IMR-90 (cell line): ENCODE data around the gene SNX5. TPM values are rescaled to one million over a fixed set of nuclear protein-coding genes. Genes with fewer than 3 reads are reported as not detected.
A peak's percentile ranks its signal among the peaks of the same experiment; 100 is the strongest.

Experiments
- ATAC-seq: fragments of 200-7000 bp; cut with Tn5 transposase; 2 replicates; pipeline ENCODE4 v1.9.1; 2020; ENCODE audit warnings: low read depth, mild to moderate bottlenecking, moderate library complexity
- BruUV-seq: library from RNA; stranded (reverse); fragments of 400-500 nt; replicated peaks from 2 replicates; lab custom pipeline; 2021; lab: Mats Ljungman, UMichigan
- CTCF ChIA-PET: fragments of 300-600 bp; formaldehyde crosslinking; extraction: SDS; loops from one replicate; lab custom pipeline; 2021; ENCODE audit warnings: antibody characterized with exemption; lab: Yijun Ruan, JAX
- POLR2A ChIA-PET: fragments of 300-600 bp; sonication (Branson Sonifier 250); formaldehyde crosslinking; loops from one replicate; lab custom pipeline; 2022; ENCODE audit warnings: antibody characterized with exemption; ENCODE audit not compliant: unreplicated experiment; lab: Charles Lee
- DNase-seq: peaks from one replicate; pipeline ENCODE4 v3.0.0; 2013
- H2AFZ ChIP-seq: replicated peaks from 2 replicates; pipeline ENCODE3; 2013; ENCODE audit warnings: low read length, mild to moderate bottlenecking; ENCODE audit not compliant: poor library complexity
- H2AK5ac ChIP-seq: 2 replicates; pipeline ENCODE4 v1.6.1; 2013; ENCODE audit warnings: low read depth, low read length, inconsistent platforms
- H2AK9ac ChIP-seq: replicated peaks from 2 replicates; pipeline ENCODE3; 2013; ENCODE audit warnings: mild to moderate bottlenecking, low read depth, low read length, moderate library complexity; ENCODE audit not compliant: poor library complexity
- H2BK120ac ChIP-seq: 2 replicates; pipeline ENCODE4 v1.6.1; 2013; ENCODE audit warnings: low read depth, low read length, inconsistent platforms
- H2BK15ac ChIP-seq: 3 replicates; pipeline ENCODE4 v1.6.1; 2013; ENCODE audit warnings: low read depth, low read length, inconsistent platforms
- H2BK20ac ChIP-seq: 2 replicates; pipeline ENCODE4 v1.6.1; 2013; ENCODE audit warnings: low read depth, mild to moderate bottlenecking, inconsistent platforms, low read length, moderate library complexity
- H2BK5ac ChIP-seq: 2 replicates; pipeline ENCODE4 v1.6.1; 2013; ENCODE audit warnings: mild to moderate bottlenecking, low read depth, low read length, inconsistent platforms; ENCODE audit not compliant: poor library complexity, severe bottlenecking
- H3K14ac ChIP-seq: replicated peaks from 2 replicates; pipeline ENCODE4 v1.6.1; 2013; ENCODE audit warnings: low read depth, low read length, inconsistent platforms
- H3K18ac ChIP-seq: 2 replicates; pipeline ENCODE4 v1.6.1; 2013; ENCODE audit warnings: low read depth, low read length, control low read depth
- H3K23ac ChIP-seq: 2 replicates; pipeline ENCODE4 v1.6.1; 2013; ENCODE audit warnings: low read depth, low read length, inconsistent platforms
- H3K27ac ChIP-seq: 2 replicates; pipeline ENCODE4 v1.5.1; 2013; ENCODE audit warnings: mild to moderate bottlenecking, control low read depth, low read length; ENCODE audit not compliant: insufficient read depth
- H3K27me3 ChIP-seq: 2 replicates; pipeline ENCODE4 v1.6.1; 2013; ENCODE audit warnings: low read length; ENCODE audit not compliant: control insufficient read depth, insufficient read depth
- H3K36me3 ChIP-seq: 2 replicates; pipeline ENCODE4 v1.6.1; 2013; ENCODE audit warnings: low read length, mixed read lengths; ENCODE audit not compliant: control insufficient read depth, insufficient read depth
- H3K4ac ChIP-seq: 2 replicates; pipeline ENCODE4 v1.6.1; 2013; ENCODE audit warnings: low read depth, low read length, inconsistent platforms
- H3K4me1 ChIP-seq: 2 replicates; pipeline ENCODE4 v1.6.1; 2013; ENCODE audit warnings: low read length, mixed read lengths; ENCODE audit not compliant: control insufficient read depth, insufficient read depth
- H3K4me2 ChIP-seq: 2 replicates; pipeline ENCODE4 v1.6.1; 2013; ENCODE audit warnings: low read depth, mild to moderate bottlenecking, control low read depth, low read length, moderate library complexity
- H3K4me3 ChIP-seq: 2 replicates; pipeline ENCODE4 v1.5.1; 2013; ENCODE audit warnings: low read depth, mild to moderate bottlenecking, control low read depth, low read length, moderate library complexity; ENCODE audit not compliant: insufficient read depth
- H3K56ac ChIP-seq: 2 replicates; pipeline ENCODE4 v1.6.1; 2013; ENCODE audit warnings: low read length, inconsistent platforms; ENCODE audit not compliant: insufficient read depth; ENCODE audit errors: extremely low read depth
- H3K79me1 ChIP-seq, 2 experiments: 2 replicates each; pipeline ENCODE4 v1.6.1; 2013; ENCODE audit warnings: low read length in 2 of 2, inconsistent platforms in 1 of 2, low read depth in 1 of 2
- H3K9ac ChIP-seq: 2 replicates; pipeline ENCODE4 v1.6.1; 2013; ENCODE audit warnings: low read depth, low read length, control low read depth
- H3K9me1 ChIP-seq: 2 replicates; pipeline ENCODE4 v1.6.1; 2013; ENCODE audit warnings: low read length, inconsistent platforms; ENCODE audit not compliant: insufficient read depth
- H3K9me3 ChIP-seq: 2 replicates; pipeline ENCODE4 v1.6.1; 2013; ENCODE audit warnings: low read length; ENCODE audit not compliant: control insufficient read depth, insufficient read depth
- H4K20me1 ChIP-seq: 2 replicates; pipeline ENCODE4 v1.6.1; 2013; ENCODE audit warnings: low read length, inconsistent platforms; ENCODE audit not compliant: insufficient read depth
- H4K5ac ChIP-seq: 2 replicates; pipeline ENCODE4 v1.6.1; 2013; ENCODE audit warnings: mild to moderate bottlenecking, low read depth, low read length, control low read depth
- H4K8ac ChIP-seq, 2 experiments: 2 replicates each; pipeline ENCODE4 v1.6.1; 2013; ENCODE audit warnings: low read depth in 2 of 2, low read length in 2 of 2, control low read depth in 1 of 2, inconsistent platforms in 1 of 2
- H4K91ac ChIP-seq: 2 replicates; pipeline ENCODE4 v1.6.1; 2013; ENCODE audit warnings: low read depth, low read length, inconsistent platforms; ENCODE audit not compliant: insufficient read depth
- BHLHE40 ChIP-seq: fragments of 150-350 bp; IDR thresholded peaks from 2 replicates; pipeline ENCODE4 v1.6.1; 2016; ENCODE audit warnings: mild to moderate bottlenecking, low read depth, low read length
- CEBPB ChIP-seq: IDR thresholded peaks from 2 replicates; pipeline ENCODE4 v1.6.1; 2012; ENCODE audit warnings: low read depth, low read length, improper control_type of control experiment
- CHD1 ChIP-seq: IDR thresholded peaks from 2 replicates; pipeline ENCODE4 v1.6.1; 2012; ENCODE audit warnings: low read depth, low read length, improper control_type of control experiment
- FOS ChIP-seq: fragments of 150-350 bp; IDR thresholded peaks from 2 replicates; pipeline ENCODE4 v1.6.1; 2016; ENCODE audit warnings: low read depth, low read length
- MAZ ChIP-seq: IDR thresholded peaks from 2 replicates; pipeline ENCODE4 v1.6.1; 2012; ENCODE audit warnings: low read depth, mild to moderate bottlenecking, low read length, improper control_type of control experiment, moderate library complexity, borderline replicate concordance
- MXI1 ChIP-seq: IDR thresholded peaks from 2 replicates; pipeline ENCODE4 v1.6.1; 2012; ENCODE audit warnings: low read depth, mild to moderate bottlenecking, low read length, moderate library complexity, borderline replicate concordance
- NFE2L2 ChIP-seq: fragments of 150-350 bp; IDR thresholded peaks from 2 replicates; pipeline ENCODE4 v1.6.1; 2016; ENCODE audit warnings: low read depth, mild to moderate bottlenecking, low read length
- POLR2A ChIP-seq: IDR thresholded peaks from 2 replicates; pipeline ENCODE4 v1.6.1; 2012; ENCODE audit warnings: mild to moderate bottlenecking, low read depth, low read length
- RAD21 ChIP-seq: IDR thresholded peaks from 2 replicates; pipeline ENCODE4 v1.6.1; 2012; ENCODE audit warnings: low read length, improper control_type of control experiment
- RCOR1 ChIP-seq: IDR thresholded peaks from 2 replicates; pipeline ENCODE4 v1.6.1; 2012; ENCODE audit warnings: mild to moderate bottlenecking, low read length, improper control_type of control experiment; ENCODE audit not compliant: insufficient replicate concordance
- RFX5 ChIP-seq: IDR thresholded peaks from 2 replicates; pipeline ENCODE4 v1.8.0; 2012; ENCODE audit warnings: low read depth, mild to moderate bottlenecking, low read length, moderate library complexity
- SMC3 ChIP-seq: fragments of 150-350 bp; IDR thresholded peaks from 2 replicates; pipeline ENCODE4 v1.6.1; 2016; ENCODE audit warnings: low read depth, mild to moderate bottlenecking, antibody characterized with exemption, low read length, moderate library complexity
- WGBS, 2 experiments: methylation state at CpG; one replicate each; pipeline versions ENCODE4 v1.1.5 to v1.1.7; 2013; ENCODE audit warnings: missing lambda C conversion rate in 2 of 2; ENCODE audit not compliant: insufficient read length in 1 of 2; ENCODE audit errors: extremely low coverage in 2 of 2; 5-methylcytosine and 5-hydroxymethylcytosine counted together
- dilution Hi-C: fragments of 300-500 bp; cut with HindIII; formaldehyde crosslinking; loops from one replicate; pipeline ENCODE4 v1.14.3; 2018; ENCODE audit warnings: low sequenced_read_pairs; ENCODE audit not compliant: unreplicated experiment
- in situ Hi-C: fragments of 300-500 bp; cut with MboI; formaldehyde crosslinking; loops from 3 replicates; pipeline ENCODE4 v1.14.3; 2019; ENCODE audit warnings: low sequenced_read_pairs, inconsistent platforms, mixed read lengths
- intact Hi-C: fragments of 100-400 bp; cut with micrococcal nuclease; formaldehyde crosslinking; loops from 2 replicates; pipeline ENCODE4 v1.10.0; 2022
- polyA plus RNA-seq, 3 experiments: library from polyadenylated mRNA; depleted of rRNA; stranded (reverse); fragments of >200 nt; gene quantifications; 2 replicates each; pipeline ENCODE4 v1.2.3, GENCODE V29; 2012; ENCODE audit warnings: low replicate concordance in 1 of 3
- total RNA-seq: library from RNA; depleted of rRNA; stranded (reverse); fragments of >200 nt; gene quantifications from 2 replicates; pipeline ENCODE4 v1.2.3, GENCODE V29; 2012
- TF ChIP-seq, protein P1 (sequence below): fragments of 150-350 bp; IDR thresholded peaks from 2 replicates; pipeline ENCODE4 v1.6.1; 2017; ENCODE audit warnings: mild to moderate bottlenecking, antibody characterized with exemption, low read length, low read depth
- TF ChIP-seq, protein P2 (sequence below): conservative IDR thresholded peaks from 2 replicates; pipeline ENCODE4 v1.5.1; 2012; ENCODE audit warnings: mild to moderate bottlenecking, low read depth, low read length, improper control_type of control experiment
- TF ChIP-seq, protein P3 (sequence below): fragments of 150-350 bp; IDR thresholded peaks from 2 replicates; pipeline ENCODE4 v1.6.1; 2016; ENCODE audit warnings: low read depth, mild to moderate bottlenecking, low read length, moderate library complexity, borderline replicate concordance

Gene SNX5
- total and polyA plus RNA-seq, 2 of the 4 experiments (the other 2 are of a cell fraction) = 65.4 to 92.8 TPM

DNA sequence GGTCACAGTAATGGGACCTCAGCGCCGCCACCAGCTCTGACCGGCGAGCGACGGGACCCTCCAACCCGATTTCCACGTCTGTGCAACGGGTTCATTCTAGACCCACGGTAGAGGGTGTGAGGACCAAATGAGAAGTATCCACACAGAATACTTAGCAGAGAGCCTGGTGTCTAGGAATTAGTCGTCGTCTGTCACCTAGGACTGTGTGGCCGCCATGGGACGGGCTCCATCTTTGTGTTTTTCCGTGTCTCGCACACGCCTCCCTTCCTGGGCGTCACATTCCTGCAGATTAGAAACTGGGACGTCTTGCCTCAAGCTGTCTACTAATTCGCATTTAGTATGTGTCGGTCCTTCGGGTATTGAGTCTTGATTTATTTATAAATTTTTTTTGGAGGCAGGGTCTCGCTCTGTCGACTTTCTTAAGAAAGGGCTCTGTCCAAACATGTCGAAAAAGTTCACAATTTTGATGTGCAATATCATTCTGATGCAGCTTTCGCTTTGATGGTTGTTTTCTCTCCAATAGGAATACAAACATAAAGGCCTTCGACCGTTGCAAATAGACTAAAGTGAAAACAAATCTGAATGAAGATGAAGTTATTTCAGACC lies 787 bp upstream of the SNX5 start:
- Histone ChIP-seq H3K9me3 (no peaks in the 10 kb centered on the region), H3K23ac (peak overlapping the region; percentile 95), H2BK20ac (peak overlapping the region; percentile 44), H4K91ac (peak overlapping the region; percentile 91), H4K5ac (peak overlapping the region; percentile 76), H3K4ac (peak overlapping the region; percentile 94), H2BK5ac (peak overlapping the region; percentile 95), H3K14ac (peak overlapping the region; percentile 90), H2BK15ac (peak overlapping the region; percentile 50; the same call in 1 of the 3 replicates), H3K4me2 (peak overlapping the region; percentile 91), H3K9ac (peak overlapping the region; percentile 94), H3K4me1 (peaks cover 10% of the 10 kb centered on the region), H3K27ac (peak overlapping the region; percentile 96), H2BK120ac (peak overlapping the region; percentile 89), H3K9me1 (peaks cover 3% of the 10 kb centered on the region), H4K20me1 (peaks cover 33% of the 10 kb centered on the region), H2AK5ac (peak overlapping the region; percentile 62), H2AK9ac (peak overlapping the region; percentile 98), H3K79me1 (peaks cover 10 to 40% of the 10 kb centered on the region in 2 experiments; a peak in 3 of 4 replicates), H3K18ac (peak overlapping the region; percentile 70), H3K4me3 (peak overlapping the region; percentile 83), H4K8ac (peak overlapping the region; percentile 82 to 94), H2AFZ (peak overlapping the region; percentile 95), H3K36me3 (no peaks in the 10 kb centered on the region; the same call in 1 of the 2 replicates), H3K27me3 (no peaks in the 10 kb centered on the region), H3K56ac (peak overlapping the region; percentile 95)
- ATAC-seq (peak; percentile 17), DNase-seq (no peak)
- dilution Hi-C loops (no loop called here), in situ Hi-C loops (no loop called here), intact Hi-C loops (no loop called here)
- CTCF ChIA-PET = interaction anchor here (0.6 kb wide), 2 partner anchors 28 to 422 kb away, joined by 7 to 9 read pairs; no protein-coding TSS in a partner anchor
- 3% methylated on average over 6 of the region's 28 CpGs; no CpG with 5 or more reads in 1 of the 2 experiments for WGBS, 2 experiments
- TF ChIP-seq CHD1 = no peak
- TF ChIP-seq RCOR1 = no peak
- no peak for TF ChIP-seq RAD21
- TF ChIP-seq SMC3 = no peak
- TF ChIP-seq, protein P1, sequence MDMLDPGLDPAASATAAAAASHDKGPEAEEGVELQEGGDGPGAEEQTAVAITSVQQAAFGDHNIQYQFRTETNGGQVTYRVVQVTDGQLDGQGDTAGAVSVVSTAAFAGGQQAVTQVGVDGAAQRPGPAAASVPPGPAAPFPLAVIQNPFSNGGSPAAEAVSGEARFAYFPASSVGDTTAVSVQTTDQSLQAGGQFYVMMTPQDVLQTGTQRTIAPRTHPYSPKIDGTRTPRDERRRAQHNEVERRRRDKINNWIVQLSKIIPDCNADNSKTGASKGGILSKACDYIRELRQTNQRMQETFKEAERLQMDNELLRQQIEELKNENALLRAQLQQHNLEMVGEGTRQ = no peak
- TF ChIP-seq, protein P2, sequence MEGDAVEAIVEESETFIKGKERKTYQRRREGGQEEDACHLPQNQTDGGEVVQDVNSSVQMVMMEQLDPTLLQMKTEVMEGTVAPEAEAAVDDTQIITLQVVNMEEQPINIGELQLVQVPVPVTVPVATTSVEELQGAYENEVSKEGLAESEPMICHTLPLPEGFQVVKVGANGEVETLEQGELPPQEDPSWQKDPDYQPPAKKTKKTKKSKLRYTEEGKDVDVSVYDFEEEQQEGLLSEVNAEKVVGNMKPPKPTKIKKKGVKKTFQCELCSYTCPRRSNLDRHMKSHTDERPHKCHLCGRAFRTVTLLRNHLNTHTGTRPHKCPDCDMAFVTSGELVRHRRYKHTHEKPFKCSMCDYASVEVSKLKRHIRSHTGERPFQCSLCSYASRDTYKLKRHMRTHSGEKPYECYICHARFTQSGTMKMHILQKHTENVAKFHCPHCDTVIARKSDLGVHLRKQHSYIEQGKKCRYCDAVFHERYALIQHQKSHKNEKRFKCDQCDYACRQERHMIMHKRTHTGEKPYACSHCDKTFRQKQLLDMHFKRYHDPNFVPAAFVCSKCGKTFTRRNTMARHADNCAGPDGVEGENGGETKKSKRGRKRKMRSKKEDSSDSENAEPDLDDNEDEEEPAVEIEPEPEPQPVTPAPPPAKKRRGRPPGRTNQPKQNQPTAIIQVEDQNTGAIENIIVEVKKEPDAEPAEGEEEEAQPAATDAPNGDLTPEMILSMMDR = no peak
- no peak for TF ChIP-seq MAZ
- TF ChIP-seq CEBPB = no peak
- TF ChIP-seq FOS = no peak
- no peak for TF ChIP-seq RFX5
- TF ChIP-seq BHLHE40 = no peak
- no peak for TF ChIP-seq POLR2A
- no peak for TF ChIP-seq NFE2L2
- no peak for TF ChIP-seq MXI1
- TF ChIP-seq, protein P3, sequence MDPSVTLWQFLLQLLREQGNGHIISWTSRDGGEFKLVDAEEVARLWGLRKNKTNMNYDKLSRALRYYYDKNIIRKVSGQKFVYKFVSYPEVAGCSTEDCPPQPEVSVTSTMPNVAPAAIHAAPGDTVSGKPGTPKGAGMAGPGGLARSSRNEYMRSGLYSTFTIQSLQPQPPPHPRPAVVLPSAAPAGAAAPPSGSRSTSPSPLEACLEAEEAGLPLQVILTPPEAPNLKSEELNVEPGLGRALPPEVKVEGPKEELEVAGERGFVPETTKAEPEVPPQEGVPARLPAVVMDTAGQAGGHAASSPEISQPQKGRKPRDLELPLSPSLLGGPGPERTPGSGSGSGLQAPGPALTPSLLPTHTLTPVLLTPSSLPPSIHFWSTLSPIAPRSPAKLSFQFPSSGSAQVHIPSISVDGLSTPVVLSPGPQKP = no peak
- no TSS peak for BruUV-seq
- POLR2A ChIA-PET = no interaction called here
